ENCODE measurements around the gene TTC7B.

The TTC7B gene

GRCh38 chr14:90805662-90806540 lies 10.3 kb downstream of the TTC7B start:
- peak; percentile 71 for DNase-seq (ENCODE audit: low spot score)

- DNase-seq (ENCODE audit: low spot score), result no peak
These were observed 11.2 kb downstream of the TTC7B start for GRCh38 chr14:90805084-90805391.

GRCh38 chr14:90804292-90805083 lies 11.7 kb downstream of the TTC7B start:
- DNase-seq (ENCODE audit: low spot score), result no peak

- DNase-seq (ENCODE audit: low spot score), result no peak
These were observed 13.0 kb downstream of the TTC7B start for GRCh38 chr14:90803249-90803648.

- no peak for DNase-seq (ENCODE audit: low spot score)
These were observed 16.8 kb downstream of the TTC7B start for GRCh38 chr14:90799420-90799819.

DNA sequence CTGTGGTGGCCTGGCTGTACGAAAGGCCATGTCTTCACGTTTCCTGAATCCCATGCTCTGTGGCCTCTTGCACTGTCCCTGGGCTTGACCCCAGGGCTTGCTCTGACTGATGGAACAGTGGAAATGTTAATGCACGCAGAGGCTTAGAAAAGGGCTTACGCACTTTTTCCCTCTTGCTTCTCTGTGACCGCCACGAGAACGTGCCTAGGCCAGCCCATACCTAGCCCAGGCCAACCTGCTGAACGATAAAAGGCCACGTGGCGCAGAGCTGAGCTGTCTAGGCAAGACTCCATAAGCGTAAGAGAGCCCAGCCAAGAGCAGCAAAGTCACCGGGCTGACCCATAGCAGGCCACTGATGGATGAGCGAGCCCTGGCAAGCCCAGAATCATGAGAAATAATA lies 18.3 kb downstream of the TTC7B start:
- no peak for DNase-seq (ENCODE audit: low spot score)

GRCh38 chr14:90797451-90797850 lies 18.8 kb downstream of the TTC7B start:
- DNase-seq (ENCODE audit: low spot score), result no peak

DNA sequence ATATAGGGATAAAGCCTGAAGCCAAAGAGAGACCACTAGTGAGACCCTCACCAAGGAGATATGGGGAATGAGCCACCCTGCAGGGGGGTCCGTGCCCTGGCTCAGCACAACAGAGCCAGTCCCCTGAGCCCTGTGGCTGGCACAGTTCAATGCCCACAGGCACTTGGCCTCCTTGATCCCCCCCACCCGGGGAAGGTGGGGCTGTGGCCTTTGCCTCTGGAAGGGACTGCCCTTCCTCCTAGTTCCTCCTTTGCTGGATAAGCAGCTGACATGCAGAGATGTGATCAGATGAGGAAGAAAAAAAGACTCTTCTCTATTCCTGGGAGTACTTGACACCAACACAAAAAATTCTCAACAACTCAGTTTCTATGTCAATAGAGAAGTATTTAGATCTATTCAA lies 19.9 kb downstream of the TTC7B start:
- DNase-seq (ENCODE audit: low spot score), result no peak

- DNase-seq (ENCODE audit: low spot score), result peak; percentile 80
These were observed 20.5 kb downstream of the TTC7B start for GRCh38 chr14:90795744-90796143.

- no peak for DNase-seq (ENCODE audit: low spot score)
These were observed 24.7 kb downstream of the TTC7B start for GRCh38 chr14:90791486-90791885.

DNA sequence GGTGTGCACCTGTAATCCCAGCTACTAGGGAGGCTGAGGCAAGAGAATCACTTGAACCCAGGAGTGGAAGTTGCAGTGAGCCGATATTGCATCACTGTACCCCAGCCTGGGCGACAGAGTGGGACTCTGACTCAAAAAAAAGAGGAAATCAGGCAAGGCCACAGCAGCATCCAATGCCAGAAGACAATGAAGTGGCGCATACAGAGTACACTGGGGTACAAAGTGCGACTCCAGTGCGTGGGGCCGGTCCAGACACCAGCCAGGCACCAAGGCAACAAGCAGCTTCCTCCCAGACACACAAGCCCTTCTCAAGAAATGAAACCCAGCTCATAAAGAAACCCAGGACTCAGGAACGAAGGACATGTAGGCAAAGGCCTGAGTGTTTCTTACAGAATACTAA lies 28.2 kb downstream of the TTC7B start:
- DNase-seq (ENCODE audit: low spot score), result no peak

DNA sequence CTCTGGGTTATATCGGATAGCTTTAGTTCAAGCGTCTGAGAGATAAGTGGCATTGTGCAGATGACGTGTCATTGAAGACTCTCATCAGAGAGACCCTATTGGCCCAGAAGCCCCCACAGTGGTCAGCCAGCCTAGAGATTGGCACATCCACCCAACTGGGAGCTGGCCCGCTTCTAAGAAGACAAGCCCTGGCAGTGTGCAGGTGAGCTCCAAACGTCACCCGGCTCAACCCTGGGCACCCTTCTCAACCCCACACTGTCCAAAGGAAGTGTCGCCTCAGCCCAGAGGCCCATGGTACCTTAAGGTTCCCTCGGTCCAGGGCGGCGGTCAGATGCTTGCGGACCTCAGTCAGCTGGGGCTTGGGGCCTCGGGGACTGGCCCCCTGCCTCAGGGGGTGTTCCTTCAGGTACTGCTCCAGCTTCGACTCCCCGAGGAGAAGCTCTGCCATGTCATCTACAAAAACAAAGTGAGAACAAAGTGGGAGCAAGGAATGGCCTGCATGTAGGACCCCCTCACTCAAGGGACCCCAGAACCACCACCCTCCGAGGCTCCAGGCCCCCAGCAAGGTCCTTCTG lies 30.3 kb downstream of the TTC7B start:
- no peak for DNase-seq (ENCODE audit: low spot score)

GRCh38 chr14:90785471-90785870 lies 30.8 kb downstream of the TTC7B start:
- no peak for DNase-seq (ENCODE audit: low spot score)

DNA sequence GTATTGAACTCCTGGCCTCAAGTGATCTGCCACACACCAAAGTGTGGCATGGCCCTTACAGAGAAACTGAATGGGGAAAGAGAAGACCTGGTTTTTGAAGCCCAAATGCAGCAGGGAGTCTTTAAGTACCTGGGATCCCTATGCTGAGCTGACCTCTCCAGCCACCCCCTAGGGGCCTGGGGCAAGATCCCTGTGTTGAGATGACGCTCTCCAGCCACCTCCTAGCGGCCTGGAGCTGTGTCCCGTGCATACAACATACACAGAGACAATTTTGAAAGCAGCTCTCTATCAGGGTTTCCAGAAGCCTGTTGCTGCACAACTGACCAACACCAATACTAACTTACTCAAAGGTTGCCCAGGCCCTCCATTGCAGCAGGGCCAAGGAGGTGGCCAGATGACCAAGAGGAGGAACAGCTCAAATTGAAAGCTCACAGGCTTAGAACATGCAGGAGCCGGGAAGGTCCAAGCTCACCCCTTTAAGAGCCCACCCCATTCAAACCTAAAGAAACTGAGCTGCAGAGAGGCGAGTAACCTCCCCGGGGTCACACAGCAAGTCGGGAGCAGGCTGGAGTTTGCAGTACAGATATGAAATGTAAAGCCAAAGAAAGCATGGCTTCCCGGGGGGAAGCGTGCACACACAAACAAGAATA lies 31.5 kb downstream of the TTC7B start:
- DNase-seq (ENCODE audit: low spot score), result no peak

- no peak for DNase-seq (ENCODE audit: low spot score)
These were observed 32.9 kb downstream of the TTC7B start for GRCh38 chr14:90783344-90783743.

DNA sequence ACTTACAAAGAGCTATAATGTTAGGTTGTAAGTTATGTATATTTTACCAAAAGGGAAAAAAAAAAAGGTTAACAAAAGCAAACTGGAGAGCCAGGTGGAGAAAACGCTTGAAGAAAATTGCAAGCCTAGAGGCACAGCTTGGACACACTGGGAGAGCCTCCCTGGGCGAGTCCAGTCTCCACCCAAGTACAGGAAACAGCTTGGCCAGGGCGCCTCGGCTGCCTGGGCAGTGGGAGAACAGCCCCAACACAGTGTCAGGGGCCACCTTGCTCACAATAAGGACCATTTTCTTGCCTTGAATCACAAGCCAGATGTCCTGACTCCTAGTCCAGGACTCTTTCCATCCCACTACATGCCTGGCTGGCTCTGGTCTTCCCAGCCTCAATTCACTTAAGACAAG lies 33.3 kb downstream of the TTC7B start:
- DNase-seq (ENCODE audit: low spot score), result no peak

- no peak for DNase-seq (ENCODE audit: low spot score)
These were observed 34.4 kb downstream of the TTC7B start for GRCh38 chr14:90781876-90782275.

GRCh38 chr14:90781344-90781761 lies 34.9 kb downstream of the TTC7B start:
- DNase-seq (ENCODE audit: low spot score), result peak; percentile 64

GRCh38 chr14:90780519-90780918 lies 35.7 kb downstream of the TTC7B start:
- DNase-seq (ENCODE audit: low spot score), result no peak

GRCh38 chr14:90778571-90779255 lies 37.5 kb downstream of the TTC7B start:
- no peak for DNase-seq (ENCODE audit: low spot score)

DNA sequence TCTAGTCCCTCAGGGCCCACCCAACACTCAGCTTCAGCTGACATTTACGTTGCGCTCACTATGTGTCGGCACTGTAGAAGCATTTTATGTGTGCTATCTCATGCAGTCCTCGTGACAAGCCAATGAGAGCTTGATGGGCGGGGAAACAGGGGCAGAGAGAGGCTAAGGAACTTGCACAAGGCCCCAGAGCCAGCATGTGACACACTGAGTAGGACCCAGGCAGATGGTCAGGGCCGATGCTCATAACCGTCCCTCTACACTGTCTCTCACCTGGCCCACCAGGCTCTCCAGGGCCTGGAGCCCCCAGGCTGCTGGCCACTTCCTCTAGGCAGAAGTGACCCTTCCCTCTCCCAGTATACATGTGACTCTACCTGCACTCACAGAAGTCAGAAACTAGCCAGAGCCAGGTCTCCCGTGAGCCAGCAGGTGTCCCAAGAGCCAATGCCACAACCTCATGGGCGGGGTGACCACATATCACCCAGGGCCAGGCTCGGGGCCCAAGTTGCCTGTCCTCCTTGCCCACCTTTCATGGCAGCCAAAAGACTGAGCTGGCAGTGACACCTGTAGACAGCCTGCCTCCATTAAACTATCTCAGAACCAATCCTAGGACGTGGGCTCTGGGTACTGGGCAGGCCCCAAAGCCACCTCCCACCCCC lies 38.3 kb downstream of the TTC7B start:
- no peak for DNase-seq (ENCODE audit: low spot score)

Data from GM03348 (cell line).